Measurements from ENCODE around the gene SERINC1. TPM values are rescaled to one million over a fixed set of nuclear protein-coding genes. Genes with fewer than 3 reads are reported as not detected.

The SERINC1 gene
- total RNA-seq, 1 donor from 2014 or later: 102 TPM

- TF ChIP-seq, protein P1, sequence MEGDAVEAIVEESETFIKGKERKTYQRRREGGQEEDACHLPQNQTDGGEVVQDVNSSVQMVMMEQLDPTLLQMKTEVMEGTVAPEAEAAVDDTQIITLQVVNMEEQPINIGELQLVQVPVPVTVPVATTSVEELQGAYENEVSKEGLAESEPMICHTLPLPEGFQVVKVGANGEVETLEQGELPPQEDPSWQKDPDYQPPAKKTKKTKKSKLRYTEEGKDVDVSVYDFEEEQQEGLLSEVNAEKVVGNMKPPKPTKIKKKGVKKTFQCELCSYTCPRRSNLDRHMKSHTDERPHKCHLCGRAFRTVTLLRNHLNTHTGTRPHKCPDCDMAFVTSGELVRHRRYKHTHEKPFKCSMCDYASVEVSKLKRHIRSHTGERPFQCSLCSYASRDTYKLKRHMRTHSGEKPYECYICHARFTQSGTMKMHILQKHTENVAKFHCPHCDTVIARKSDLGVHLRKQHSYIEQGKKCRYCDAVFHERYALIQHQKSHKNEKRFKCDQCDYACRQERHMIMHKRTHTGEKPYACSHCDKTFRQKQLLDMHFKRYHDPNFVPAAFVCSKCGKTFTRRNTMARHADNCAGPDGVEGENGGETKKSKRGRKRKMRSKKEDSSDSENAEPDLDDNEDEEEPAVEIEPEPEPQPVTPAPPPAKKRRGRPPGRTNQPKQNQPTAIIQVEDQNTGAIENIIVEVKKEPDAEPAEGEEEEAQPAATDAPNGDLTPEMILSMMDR (IDR thresholded peaks at IDR 0.05; ENCODE audit: unreplicated experiment): no peak
- no peak overlapping the region for H3K4me3 Mint-ChIP-seq (ENCODE audit: unreplicated experiment)
- H3K27me3 Mint-ChIP-seq (ENCODE audit: unreplicated experiment): no peaks in the 10 kb centered on the region
- no peak for DNase-seq (ENCODE audit: low spot score)
- H3K4me1 Mint-ChIP-seq (ENCODE audit: unreplicated experiment): no peaks in the 10 kb centered on the region
- peaks cover 6% of the 10 kb centered on the region for H3K36me3 Mint-ChIP-seq (ENCODE audit: low read depth, unreplicated experiment)
- H3K9me3 Mint-ChIP-seq (ENCODE audit: unreplicated experiment): no peaks in the 10 kb centered on the region
- no peak overlapping the region for H3K27ac Mint-ChIP-seq (ENCODE audit: unreplicated experiment)
Measured at GRCh38 chr6:122428781-122429180, 42.8 kb downstream of the SERINC1 start.

GRCh38 chr6:122426597-122426996 is 45.0 kb downstream of the SERINC1 start:
- DNase-seq (ENCODE audit: low spot score): no peak
- Mint-ChIP-seq H3K27ac (ENCODE audit: unreplicated experiment) (no peak overlapping the region), H3K4me1 (ENCODE audit: unreplicated experiment) (no peaks in the 10 kb centered on the region), H3K9me3 (ENCODE audit: unreplicated experiment) (no peaks in the 10 kb centered on the region), H3K36me3 (ENCODE audit: low read depth, unreplicated experiment) (peaks cover 6% of the 10 kb centered on the region), H3K4me3 (ENCODE audit: unreplicated experiment) (no peak overlapping the region), H3K27me3 (ENCODE audit: unreplicated experiment) (no peaks in the 10 kb centered on the region)
- TF ChIP-seq, protein P1 (IDR thresholded peaks at IDR 0.05; ENCODE audit: unreplicated experiment): no peak

- peaks cover 6% of the 10 kb centered on the region for H3K36me3 Mint-ChIP-seq (ENCODE audit: low read depth, unreplicated experiment)
- H3K9me3 Mint-ChIP-seq (ENCODE audit: unreplicated experiment): no peaks in the 10 kb centered on the region
Measured at GRCh38 chr6:122423734-122424133, 47.9 kb downstream of the SERINC1 start.

DNA sequence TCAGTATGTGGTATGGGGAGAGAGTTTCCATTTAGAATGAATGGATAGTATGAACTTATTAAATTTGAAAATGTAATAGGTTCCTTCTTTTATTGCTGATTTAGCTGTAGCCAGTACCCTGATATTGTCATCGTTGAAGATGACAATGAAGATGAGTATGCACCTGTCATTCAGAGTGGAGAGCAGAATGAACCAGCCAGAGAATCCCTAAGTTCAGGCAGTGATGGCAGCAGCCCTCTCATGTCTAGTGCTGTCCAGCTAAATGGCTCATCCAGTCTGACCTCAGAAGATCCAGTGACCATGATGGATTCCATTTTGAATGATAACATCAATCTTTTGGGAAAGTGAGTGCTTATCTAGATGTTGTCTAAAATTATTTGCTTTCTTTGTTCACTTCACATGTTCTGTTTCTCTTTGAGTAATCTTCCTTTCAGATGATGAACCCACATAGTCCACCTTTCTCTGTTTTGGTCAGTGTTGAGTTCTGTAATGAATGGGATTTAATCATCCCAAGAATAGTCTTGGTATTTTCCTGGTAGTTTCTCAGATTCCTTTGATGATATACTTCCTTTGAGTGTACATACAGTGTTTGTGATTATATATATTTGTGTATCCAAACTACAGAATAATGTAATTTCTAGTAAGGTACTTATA is 48.9 kb downstream of the SERINC1 start:
- peaks cover 6% of the 10 kb centered on the region for H3K36me3 Mint-ChIP-seq (ENCODE audit: low read depth, unreplicated experiment)
- no peaks in the 10 kb centered on the region for H3K9me3 Mint-ChIP-seq (ENCODE audit: unreplicated experiment)
- no peak for DNase-seq (ENCODE audit: low spot score)
- no peaks in the 10 kb centered on the region for H3K4me1 Mint-ChIP-seq (ENCODE audit: unreplicated experiment)
- no peak overlapping the region for H3K4me3 Mint-ChIP-seq (ENCODE audit: unreplicated experiment)
- no peak overlapping the region for H3K27ac Mint-ChIP-seq (ENCODE audit: unreplicated experiment)
- TF ChIP-seq, protein P1 (IDR thresholded peaks at IDR 0.05; ENCODE audit: unreplicated experiment): no peak
- H3K27me3 Mint-ChIP-seq (ENCODE audit: unreplicated experiment): no peaks in the 10 kb centered on the region

More at GRCh38 chr6:122423734-122424133, 47.9 kb downstream of the SERINC1 start:
- H3K4me1 Mint-ChIP-seq (ENCODE audit: unreplicated experiment): no peaks in the 10 kb centered on the region
- H3K4me3 Mint-ChIP-seq (ENCODE audit: unreplicated experiment): no peak overlapping the region
- H3K27me3 Mint-ChIP-seq (ENCODE audit: unreplicated experiment): no peaks in the 10 kb centered on the region
- no peak for DNase-seq (ENCODE audit: low spot score)
- H3K27ac Mint-ChIP-seq (ENCODE audit: unreplicated experiment): no peak overlapping the region
- TF ChIP-seq, protein P1 (IDR thresholded peaks at IDR 0.05; ENCODE audit: unreplicated experiment): no peak

- H3K4me1 Mint-ChIP-seq (ENCODE audit: unreplicated experiment): no peaks in the 10 kb centered on the region
- peaks cover 2% of the 10 kb centered on the region for H3K36me3 Mint-ChIP-seq (ENCODE audit: low read depth, unreplicated experiment)
- TF ChIP-seq, protein P1 (IDR thresholded peaks at IDR 0.05; ENCODE audit: unreplicated experiment): no peak
- no peak overlapping the region for H3K27ac Mint-ChIP-seq (ENCODE audit: unreplicated experiment)
- DNase-seq (ENCODE audit: low spot score): no peak
- H3K27me3 Mint-ChIP-seq (ENCODE audit: unreplicated experiment): no peaks in the 10 kb centered on the region
- no peaks in the 10 kb centered on the region for H3K9me3 Mint-ChIP-seq (ENCODE audit: unreplicated experiment)
- no peak overlapping the region for H3K4me3 Mint-ChIP-seq (ENCODE audit: unreplicated experiment)
Measured at GRCh38 chr6:122422003-122422402, 49.6 kb downstream of the SERINC1 start.

Measured in endothelial cell (in vitro differentiated cells).